Mesodermal cell (in vitro differentiated cells): ENCODE results near the gene ERC1.
A peak's percentile ranks its signal among the peaks of the same experiment; 100 is the strongest.
"Not testable (repeated sequence)": the region's sequence is repeated elsewhere in the genome, so short reads cannot be mapped to it uniquely, and the experiment has no call there.

Source experiments
- H3K27ac ChIP-seq: 2 replicates; pipeline ENCODE4 v1.7.0; 2013; ENCODE audit warnings: mild to moderate bottlenecking, low read depth, low read length, moderate library complexity; ENCODE audit not compliant: severe bottlenecking
- H3K36me3 ChIP-seq: 2 replicates; pipeline ENCODE4 v1.7.1; 2013; ENCODE audit warnings: mild to moderate bottlenecking, low read length, moderate library complexity; ENCODE audit not compliant: control insufficient read depth, insufficient read depth
- H3K4me1 ChIP-seq: one replicate; pipeline ENCODE4 v1.7.1; 2013; ENCODE audit warnings: mild to moderate bottlenecking, low read length; ENCODE audit not compliant: insufficient read depth, control insufficient read depth, poor library complexity, severe bottlenecking
- H3K4me3 ChIP-seq: 2 replicates; pipeline ENCODE4 v1.7.0; 2013; ENCODE audit warnings: low read length, control low read depth, mild to moderate bottlenecking; ENCODE audit not compliant: insufficient read depth, poor library complexity, severe bottlenecking; ENCODE audit errors: extremely low read depth
- H3K9me3 ChIP-seq: 2 replicates; pipeline ENCODE4 v1.7.1; 2013; ENCODE audit warnings: mild to moderate bottlenecking, low read length, moderate library complexity; ENCODE audit not compliant: control insufficient read depth
- WGBS, 2 experiments: methylation state at CpG; one replicate each; pipeline ENCODE4 v1.1.5; 2013; ENCODE audit warnings: missing lambda C conversion rate in 2 of 2; ENCODE audit not compliant: insufficient coverage in 2 of 2; 5-methylcytosine and 5-hydroxymethylcytosine counted together

The ERC1 gene

DNA sequence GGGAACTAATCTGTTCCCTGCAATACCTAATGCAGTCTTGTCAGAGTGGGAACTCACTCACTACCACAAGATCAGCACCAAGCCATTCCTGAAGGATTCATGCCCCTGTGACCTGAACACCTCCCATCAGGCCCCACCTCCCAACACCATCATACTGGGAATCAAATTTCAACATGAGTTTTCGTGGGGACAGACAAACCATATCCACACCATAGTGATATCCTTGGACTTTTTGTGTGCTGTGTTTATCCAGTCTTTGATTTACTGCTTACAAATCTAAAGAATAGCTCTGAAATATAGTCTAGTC lies 359.9 kb downstream of the ERC1 start:
- H3K36me3 ChIP-seq = peaks cover 1% of the 10 kb centered on the region
- no peak overlapping the region for H3K27ac ChIP-seq
- no peaks in the 10 kb centered on the region for H3K9me3 ChIP-seq
- 40% methylated on average over 1 of the region's 1 CpG; no CpG with 5 or more reads in 1 of the 2 experiments for WGBS, 2 experiments
- H3K4me3 ChIP-seq = no peak overlapping the region
- H3K4me1 ChIP-seq = peaks cover 15% of the 10 kb centered on the region

GRCh38 chr12:1351926-1352325 lies 360.9 kb downstream of the ERC1 start:
- 91 to 100% methylated on average over 1 of the region's 2 CpGs for WGBS, 2 experiments

GRCh38 chr12:1353451-1353850 lies 362.4 kb downstream of the ERC1 start:
- Histone ChIP-seq H3K4me3 (no peak overlapping the region), H3K4me1 (peaks cover 31% of the 10 kb centered on the region), H3K36me3 (no peaks in the 10 kb centered on the region), H3K9me3 (no peaks in the 10 kb centered on the region), H3K27ac (no peak overlapping the region)
- WGBS, 2 experiments = 83 to 86% methylated on average over 1 to 2 of the region's 2 CpGs

More at GRCh38 chr12:1351926-1352325, 360.9 kb downstream of the ERC1 start:
- no peak overlapping the region for H3K27ac ChIP-seq
- peaks cover 20% of the 10 kb centered on the region for H3K4me1 ChIP-seq
- H3K4me3 ChIP-seq = no peak overlapping the region
- no peaks in the 10 kb centered on the region for H3K9me3 ChIP-seq
- H3K36me3 ChIP-seq = no peaks in the 10 kb centered on the region

GRCh38 chr12:1355396-1355795 lies 364.4 kb downstream of the ERC1 start:
- no peak overlapping the region for H3K4me3 ChIP-seq
- no peaks in the 10 kb centered on the region for H3K9me3 ChIP-seq
- no peak overlapping the region for H3K27ac ChIP-seq
- peaks cover 23% of the 10 kb centered on the region for H3K4me1 ChIP-seq
- 78 to 89% methylated on average over 4 of the region's 4 CpGs for WGBS, 2 experiments
- H3K36me3 ChIP-seq = peaks cover 4% of the 10 kb centered on the region

- H3K4me3 ChIP-seq, H3K27ac ChIP-seq, H3K9me3 ChIP-seq, H3K36me3 ChIP-seq: not testable (repeated sequence)
- WGBS, 2 experiments = 60 to 95% methylated on average over 1 to 4 of the region's 6 CpGs
- H3K4me1 ChIP-seq = peaks cover 22% of the 10 kb centered on the region
Measured at GRCh38 chr12:1355871-1356270, 364.8 kb downstream of the ERC1 start.

DNA sequence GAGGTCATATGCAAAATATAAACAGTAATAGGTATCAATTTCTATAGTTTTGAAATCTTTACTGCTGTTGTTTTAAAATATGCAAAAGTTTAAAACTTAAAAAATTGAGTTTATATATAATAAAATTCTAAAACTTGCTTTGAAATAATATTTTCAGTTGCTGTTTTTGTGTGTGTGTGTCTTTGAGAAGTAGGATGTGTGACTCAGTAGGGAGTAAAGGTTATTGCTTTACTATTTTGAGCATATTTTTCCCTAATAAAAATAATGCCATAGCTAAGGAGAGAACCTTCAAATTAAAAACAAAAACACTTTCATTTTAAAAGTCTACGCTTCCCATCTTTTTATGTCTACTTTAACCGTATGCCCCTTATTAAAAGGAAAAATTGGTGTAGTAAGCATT lies 365.3 kb downstream of the ERC1 start:
- no peaks in the 10 kb centered on the region for H3K9me3 ChIP-seq
- no CpG with 5 or more reads among the region's 2 CpGs for WGBS, 2 experiments
- peaks cover 20% of the 10 kb centered on the region for H3K4me1 ChIP-seq
- peaks cover 4% of the 10 kb centered on the region for H3K36me3 ChIP-seq
- no peak overlapping the region for H3K27ac ChIP-seq
- H3K4me3 ChIP-seq = no peak overlapping the region

DNA sequence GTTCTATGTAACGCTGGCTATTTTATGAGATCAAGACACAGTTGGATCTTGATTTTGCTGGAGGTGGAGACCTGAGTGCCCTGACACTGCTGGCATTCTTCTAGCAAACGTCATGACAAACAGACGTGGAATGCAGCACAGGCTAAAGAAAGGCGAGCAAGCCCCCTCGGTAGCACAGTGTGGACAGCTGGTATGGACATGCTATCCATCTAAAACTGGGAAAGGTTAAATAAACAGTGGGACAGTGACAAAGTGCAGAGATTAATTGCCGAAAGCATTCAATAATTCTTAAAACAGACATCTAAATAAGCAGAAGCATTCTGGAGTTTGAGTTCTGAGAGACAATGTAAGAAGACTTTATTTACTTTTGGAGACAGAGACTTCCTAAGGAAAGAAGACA lies 366.1 kb downstream of the ERC1 start:
- WGBS, 2 experiments = 60 to 64% methylated on average over 3 of the region's 6 CpGs
- peaks cover 4% of the 10 kb centered on the region for H3K36me3 ChIP-seq
- H3K4me1 ChIP-seq = peaks cover 20% of the 10 kb centered on the region
- H3K4me3 ChIP-seq = no peak overlapping the region
- no peaks in the 10 kb centered on the region for H3K9me3 ChIP-seq
- H3K27ac ChIP-seq = peak overlapping the region; percentile 67

- H3K4me1 ChIP-seq = peaks cover 20% of the 10 kb centered on the region
- H3K27ac ChIP-seq = no peak overlapping the region
- H3K36me3 ChIP-seq = peaks cover 4% of the 10 kb centered on the region
- no peaks in the 10 kb centered on the region for H3K9me3 ChIP-seq
- WGBS, 2 experiments = no CpG with 5 or more reads among the region's 1 CpG
- no peak overlapping the region for H3K4me3 ChIP-seq
Measured at GRCh38 chr12:1357711-1358110, 366.7 kb downstream of the ERC1 start.

DNA sequence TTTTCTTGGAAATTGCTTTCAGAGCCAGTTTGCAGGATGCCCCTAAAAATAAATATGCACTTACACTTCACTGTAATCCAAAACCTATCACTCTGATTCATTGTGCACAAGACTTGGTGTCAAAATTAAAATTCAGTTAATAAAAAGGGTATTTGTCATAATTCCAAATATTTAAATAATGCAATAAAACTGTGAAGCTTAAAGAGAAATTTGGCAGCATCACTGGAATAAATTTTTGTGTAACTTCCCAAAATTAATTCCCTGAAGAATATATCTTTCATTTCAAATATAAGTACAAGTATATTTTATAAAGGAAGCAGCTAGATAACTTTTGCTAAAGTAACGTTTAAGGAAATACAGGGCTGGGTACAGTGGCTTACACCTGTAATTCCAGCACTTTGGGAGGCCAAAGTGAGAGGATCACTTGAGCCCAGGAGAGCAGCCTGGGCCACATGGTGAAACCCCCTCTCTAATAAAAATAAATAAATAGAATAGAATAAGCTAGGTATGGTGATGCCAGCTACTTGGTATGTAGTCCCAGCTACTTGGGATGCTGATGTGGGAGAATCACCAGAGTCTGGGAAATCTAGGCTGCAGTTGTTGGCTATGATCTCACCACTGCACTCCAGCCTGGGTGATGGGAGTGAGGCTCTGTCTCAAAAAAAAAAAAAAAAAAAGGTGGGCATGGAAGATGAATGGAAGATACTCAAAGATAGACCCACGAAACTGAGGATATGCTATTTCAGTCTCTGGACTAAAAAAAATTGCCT lies 369.6 kb downstream of the ERC1 start:
- H3K4me3 ChIP-seq = no peak overlapping the region
- H3K4me1 ChIP-seq = peaks cover 20% of the 10 kb centered on the region
- no peak overlapping the region for H3K27ac ChIP-seq
- WGBS, 2 experiments = 100% methylated on average over 1 of the region's 2 CpGs; no CpG with 5 or more reads in 1 of the 2 experiments
- H3K9me3 ChIP-seq = no peaks in the 10 kb centered on the region
- H3K36me3 ChIP-seq = peaks cover 4% of the 10 kb centered on the region

DNA sequence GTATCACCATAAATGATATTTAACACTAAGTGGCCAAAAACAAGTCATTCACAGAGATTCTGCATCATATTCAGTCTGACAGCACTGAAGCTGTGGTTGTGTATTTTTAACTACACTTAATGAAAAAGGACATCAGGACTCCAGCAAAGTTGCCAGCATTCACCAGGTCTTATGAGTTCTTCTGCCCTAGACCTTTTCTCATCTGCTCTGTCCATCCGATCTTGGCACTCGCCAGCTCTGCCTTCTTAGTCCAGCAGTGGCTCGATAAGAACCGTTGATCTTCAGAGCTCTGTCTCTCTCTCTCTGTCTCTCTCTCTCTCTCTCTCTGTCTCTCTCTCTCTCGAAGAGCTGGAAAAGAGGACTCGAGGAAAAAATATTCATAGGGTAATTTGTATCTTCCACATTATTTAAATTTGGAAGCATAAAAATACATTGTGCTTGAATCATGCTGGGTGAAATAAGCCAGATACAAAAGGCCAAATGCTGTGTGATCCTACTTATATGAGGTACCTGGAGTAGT lies 371.2 kb downstream of the ERC1 start:
- no peak overlapping the region for H3K27ac ChIP-seq
- WGBS, 2 experiments = 89 to 100% methylated on average over 2 to 4 of the region's 6 CpGs
- no peak overlapping the region for H3K4me3 ChIP-seq
- no peaks in the 10 kb centered on the region for H3K9me3 ChIP-seq
- H3K36me3 ChIP-seq = peaks cover 4% of the 10 kb centered on the region
- H3K4me1 ChIP-seq = peaks cover 14% of the 10 kb centered on the region

DNA sequence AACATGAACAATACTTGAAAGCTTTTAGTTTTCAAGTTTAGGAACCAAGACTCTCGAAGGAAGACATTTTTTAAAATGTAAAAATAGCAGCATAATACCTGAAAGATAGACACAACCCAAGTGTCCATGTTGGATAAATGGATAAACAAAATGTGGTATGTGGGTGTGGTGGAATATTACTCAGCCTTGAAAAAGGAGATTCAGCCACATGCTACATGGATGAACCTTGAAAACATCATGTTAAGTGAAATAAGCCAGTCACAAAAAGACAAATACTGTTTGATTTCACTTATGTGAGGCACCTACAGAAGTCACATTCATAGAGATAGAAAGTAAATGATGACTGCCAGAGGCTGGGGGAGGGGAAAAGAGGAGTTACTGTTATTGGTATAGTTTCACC lies 374.7 kb downstream of the ERC1 start:
- WGBS, 2 experiments = no CpG with 5 or more reads among the region's 1 CpG
- H3K4me1 ChIP-seq = peaks cover 8% of the 10 kb centered on the region

More for the DNA sequence above, 374.7 kb downstream of the ERC1 start:
- Histone ChIP-seq H3K27ac (no peak overlapping the region), H3K36me3 (no peaks in the 10 kb centered on the region), H3K9me3 (no peaks in the 10 kb centered on the region), H3K4me3 (no peak overlapping the region)
